Neural cell (in vitro differentiated cells): ENCODE measurements around the gene JAK2. TPM values are rescaled to one million over a fixed set of nuclear protein-coding genes. Genes with fewer than 3 reads are reported as not detected.

Experiments
- H2AFZ ChIP-seq: fragments of 200-600, 300-800 bp; sonication (generic), shearing (Covaris generic); 2 replicates; pipeline ENCODE4 v1.6.0; 2014; ENCODE audit warnings: low read depth, mild to moderate bottlenecking, antibody characterized with exemption, low read length, moderate library complexity
- H3F3A ChIP-seq: fragments of 200-600 bp; shearing (Covaris generic); 2 replicates; pipeline ENCODE4 v1.6.1; 2016; ENCODE audit warnings: mild to moderate bottlenecking, moderate library complexity, mixed read lengths, antibody characterized with exemption, low read length; ENCODE audit not compliant: insufficient read depth, poor library complexity, severe bottlenecking
- H3K27ac ChIP-seq: fragments of 200-600, 300-800 bp; sonication (generic), shearing (Covaris generic); 2 replicates; pipeline ENCODE4 v1.5.1; 2014; ENCODE audit warnings: mild to moderate bottlenecking, low read length, moderate library complexity
- H3K27me3 ChIP-seq: fragments of 300-800, 200-600 bp; sonication (generic), shearing (Covaris generic); 2 replicates; pipeline ENCODE4 v1.6.0; 2014; ENCODE audit warnings: mild to moderate bottlenecking, low read depth, low read length, moderate library complexity; ENCODE audit not compliant: insufficient read depth
- H3K36me3 ChIP-seq: fragments of 300-800, 200-600 bp; sonication (generic), shearing (Covaris generic); 2 replicates; pipeline ENCODE4 v1.5.1; 2014; ENCODE audit warnings: mild to moderate bottlenecking, antibody characterized with exemption, low read length, moderate library complexity; ENCODE audit not compliant: insufficient read depth
- H3K4me2 ChIP-seq: fragments of 300-800, 200-600 bp; sonication (generic), shearing (Covaris generic); 2 replicates; pipeline ENCODE4 v1.6.0; 2014; ENCODE audit warnings: mild to moderate bottlenecking, low read length
- H3K4me3 ChIP-seq: fragments of 300-800, 200-600 bp; sonication (generic), shearing (Covaris generic); 2 replicates; pipeline ENCODE4 v1.5.1; 2014; ENCODE audit warnings: mild to moderate bottlenecking, low read length, moderate library complexity
- H3K79me2 ChIP-seq: fragments of 200-600 bp; shearing (Covaris generic); replicated peaks from 2 replicates; pipeline ENCODE4 v1.6.0; 2014; ENCODE audit warnings: mild to moderate bottlenecking, low read length, moderate library complexity; ENCODE audit not compliant: insufficient read depth
- H3K9ac ChIP-seq: fragments of 300-800, 200-600 bp; sonication (generic), shearing (Covaris generic); 2 replicates; pipeline ENCODE4 v1.6.1; 2016; ENCODE audit warnings: mild to moderate bottlenecking, low read length, mixed read lengths
- H3K9me2 ChIP-seq: fragments of 200-600 bp; shearing (Covaris generic); 2 replicates; pipeline ENCODE4 v1.6.1; 2016; ENCODE audit warnings: mild to moderate bottlenecking, low read length, mixed read lengths; ENCODE audit not compliant: insufficient read depth
- H3K9me3 ChIP-seq: fragments of 200-600, 300-800 bp; sonication (generic), shearing (Covaris generic); 2 replicates; pipeline ENCODE4 v1.6.1; 2016; ENCODE audit warnings: mild to moderate bottlenecking, mixed run types, low read length, moderate library complexity, mixed read lengths
- H4K20me1 ChIP-seq: fragments of 200-600 bp; shearing (Covaris generic); 2 replicates; pipeline ENCODE4 v1.6.1; 2016; ENCODE audit warnings: mild to moderate bottlenecking, mixed run types; ENCODE audit not compliant: insufficient read depth
- CTCF ChIP-seq: fragments of 450-650 bp; IDR thresholded peaks from 2 replicates; pipeline ENCODE4 v1.5.1; 2014; ENCODE audit warnings: antibody characterized with exemption, mild to moderate bottlenecking, moderate library complexity; ENCODE audit not compliant: poor library complexity, severe bottlenecking
- EP300 ChIP-seq: fragments of 450-650 bp; conservative IDR thresholded peaks from 2 replicates; pipeline ENCODE4 v1.6.1; 2014; ENCODE audit warnings: antibody characterized with exemption, mild to moderate bottlenecking, moderate library complexity; ENCODE audit not compliant: poor library complexity, severe bottlenecking
- EZH2 ChIP-seq: fragments of 200-600, 300-800 bp; shearing (Covaris generic), sonication (generic); IDR thresholded peaks from 2 replicates; pipeline ENCODE4 v1.6.1; 2014; ENCODE audit warnings: antibody characterized with exemption, low read length, borderline replicate concordance, mild to moderate bottlenecking; ENCODE audit not compliant: insufficient read depth, poor library complexity, severe bottlenecking
- MXI1 ChIP-seq: fragments of 450-650 bp; conservative IDR thresholded peaks from 2 replicates; pipeline ENCODE4 v1.6.1; 2014; ENCODE audit warnings: antibody characterized with exemption, mild to moderate bottlenecking; ENCODE audit not compliant: poor library complexity, severe bottlenecking
- POLR2AphosphoS5 ChIP-seq: IDR thresholded peaks from 2 replicates; pipeline ENCODE4 v1.6.1; 2012
- RAD21 ChIP-seq: fragments of 450-650 bp; conservative IDR thresholded peaks from 2 replicates; pipeline ENCODE4 v1.6.1; 2014; ENCODE audit warnings: antibody characterized with exemption, mild to moderate bottlenecking, moderate library complexity
- REST ChIP-seq: IDR thresholded peaks from 2 replicates; pipeline ENCODE4 v1.6.1; 2012; ENCODE audit warnings: borderline replicate concordance
- SMC3 ChIP-seq: fragments of 450-650 bp; conservative IDR thresholded peaks from 2 replicates; pipeline ENCODE4 v1.6.1; 2014; ENCODE audit warnings: antibody characterized with exemption, mild to moderate bottlenecking, moderate library complexity; ENCODE audit not compliant: poor library complexity
- TAF1 ChIP-seq: IDR thresholded peaks from 2 replicates; pipeline ENCODE4 v1.6.1; 2012; ENCODE audit warnings: low read depth
- polyA plus RNA-seq: library from polyadenylated mRNA; depleted of rRNA; stranded (reverse); fragments of >200 nt; gene quantifications from 2 replicates; pipeline ENCODE4 v1.2.3, GENCODE V29; 2014

Gene JAK2
- polyA plus RNA-seq, 1 donor from 2014 or later, result 19.7 TPM

GRCh38 chr9:4955836-4956235 is 29.2 kb upstream of the JAK2 start:
- TF ChIP-seq SMC3 (no peak), CTCF (no peak), TAF1 (no peak), RAD21 (no peak), EZH2 (no peak), POLR2AphosphoS5 (no peak), MXI1 (no peak), REST (no peak), EP300 (no peak)
- Histone ChIP-seq H3K9ac (no peak overlapping the region), H3K9me3 (no peaks in the 10 kb centered on the region), H3K36me3 (no peaks in the 10 kb centered on the region), H4K20me1 (no peaks in the 10 kb centered on the region), H3K27me3 (no peaks in the 10 kb centered on the region), H3K4me3 (no peak overlapping the region), H3K27ac (no peak overlapping the region), H2AFZ (no peak overlapping the region), H3K4me2 (no peak overlapping the region), H3K9me2 (no peaks in the 10 kb centered on the region), H3K79me2 (no peaks in the 10 kb centered on the region), H3F3A (no peaks in the 10 kb centered on the region)

GRCh38 chr9:4959031-4959430 is 26.0 kb upstream of the JAK2 start:
- no peaks in the 10 kb centered on the region for H3F3A ChIP-seq
- H4K20me1 ChIP-seq, result no peaks in the 10 kb centered on the region
- no peak overlapping the region for H3K9ac ChIP-seq
- H3K79me2 ChIP-seq, result no peaks in the 10 kb centered on the region
- no peak overlapping the region for H2AFZ ChIP-seq
- no peaks in the 10 kb centered on the region for H3K27me3 ChIP-seq
- no peak for TF ChIP-seq EZH2
- no peak for TF ChIP-seq SMC3
- TF ChIP-seq TAF1, result no peak
- no peak for TF ChIP-seq MXI1
- no peak for TF ChIP-seq RAD21
- no peak for TF ChIP-seq CTCF
- TF ChIP-seq EP300, result no peak
- no peak for TF ChIP-seq REST
- no peak for TF ChIP-seq POLR2AphosphoS5
- H3K9me3 ChIP-seq, result no peaks in the 10 kb centered on the region
- no peak overlapping the region for H3K4me3 ChIP-seq
- no peaks in the 10 kb centered on the region for H3K36me3 ChIP-seq
- H3K27ac ChIP-seq, result no peak overlapping the region
- no peaks in the 10 kb centered on the region for H3K9me2 ChIP-seq
- no peak overlapping the region for H3K4me2 ChIP-seq
